Skeletal muscle satellite cell (primary cell): ENCODE measurements around the gene AATF.

Source experiments
- H3K27me3 ChIP-seq: 2 replicates; pipeline ENCODE4 v1.7.0; 2013; ENCODE audit warnings: low read length; ENCODE audit not compliant: control insufficient read depth, insufficient read depth
- H3K36me3 ChIP-seq: 2 replicates; pipeline ENCODE4 v1.7.0; 2013; ENCODE audit warnings: mild to moderate bottlenecking, control low read depth, low read length; ENCODE audit not compliant: insufficient read depth
- H3K4me1 ChIP-seq: 2 replicates; pipeline ENCODE4 v1.7.0; 2013; ENCODE audit warnings: low read length; ENCODE audit not compliant: control insufficient read depth, insufficient read depth
- H3K4me2 ChIP-seq: 2 replicates; pipeline ENCODE4 v1.7.0; 2013; ENCODE audit warnings: mild to moderate bottlenecking, low read length
- H3K4me3 ChIP-seq: 2 replicates; pipeline ENCODE4 v1.7.0; 2013; ENCODE audit warnings: low read length
- H3K9ac ChIP-seq: 2 replicates; pipeline ENCODE4 v1.7.0; 2013; ENCODE audit warnings: mild to moderate bottlenecking, low read depth, low read length, moderate library complexity
- H3K9me3 ChIP-seq: replicated peaks from 2 replicates; pipeline ENCODE4 v1.7.0; 2013; ENCODE audit warnings: mild to moderate bottlenecking, control low read depth, low read length

The AATF gene

DNA sequence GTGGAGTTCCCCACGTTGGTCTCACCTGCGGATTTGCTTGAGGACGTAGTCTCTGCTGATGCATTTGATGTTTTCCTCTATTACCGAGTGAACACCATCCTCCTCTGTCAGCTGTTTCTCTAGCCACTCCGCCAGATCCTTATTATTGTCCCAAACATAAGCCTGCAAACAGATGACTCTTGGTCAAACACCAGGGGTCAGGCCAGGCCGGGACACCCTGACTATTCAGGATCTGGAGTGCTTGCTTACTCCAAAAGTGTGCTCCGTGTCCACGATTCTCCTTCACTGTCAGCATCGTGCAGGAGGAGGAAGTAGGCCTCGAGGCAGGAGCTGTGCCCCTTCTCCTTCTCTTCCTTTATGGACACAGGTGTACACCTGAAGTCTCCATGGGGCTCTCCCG lies 140.2 kb downstream of the AATF start:
- Histone ChIP-seq H3K9ac (no peak overlapping the region), H3K4me1 (no peaks in the 10 kb centered on the region), H3K36me3 (peaks cover 56% of the 10 kb centered on the region), H3K27me3 (no peaks in the 10 kb centered on the region), H3K4me2 (no peak overlapping the region), H3K4me3 (no peak overlapping the region), H3K9me3 (no peaks in the 10 kb centered on the region)

DNA sequence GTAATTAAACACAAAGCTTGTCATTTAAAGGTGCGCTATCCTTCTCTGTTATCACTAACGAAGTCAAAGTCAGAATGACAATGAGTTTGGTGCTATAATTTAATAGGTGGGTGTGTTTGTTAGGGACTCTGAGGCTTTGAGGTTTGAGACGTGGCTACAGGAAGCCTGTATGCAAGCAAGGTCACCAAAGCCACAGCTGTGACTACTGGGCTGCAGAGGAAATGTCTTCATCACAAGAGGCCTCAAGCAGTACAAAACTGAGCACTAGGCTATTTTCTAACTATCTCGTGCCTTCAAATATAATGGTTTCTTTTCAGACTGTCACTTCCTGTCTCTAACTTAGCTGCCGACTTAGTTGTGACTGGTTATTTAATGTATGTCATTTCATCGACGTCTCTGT lies 141.2 kb downstream of the AATF start:
- no peak overlapping the region for H3K9ac ChIP-seq
- peaks cover 49% of the 10 kb centered on the region for H3K36me3 ChIP-seq
- H3K4me3 ChIP-seq, result no peak overlapping the region
- H3K4me2 ChIP-seq, result no peak overlapping the region
- H3K27me3 ChIP-seq, result no peaks in the 10 kb centered on the region
- no peaks in the 10 kb centered on the region for H3K4me1 ChIP-seq
- no peaks in the 10 kb centered on the region for H3K9me3 ChIP-seq

DNA sequence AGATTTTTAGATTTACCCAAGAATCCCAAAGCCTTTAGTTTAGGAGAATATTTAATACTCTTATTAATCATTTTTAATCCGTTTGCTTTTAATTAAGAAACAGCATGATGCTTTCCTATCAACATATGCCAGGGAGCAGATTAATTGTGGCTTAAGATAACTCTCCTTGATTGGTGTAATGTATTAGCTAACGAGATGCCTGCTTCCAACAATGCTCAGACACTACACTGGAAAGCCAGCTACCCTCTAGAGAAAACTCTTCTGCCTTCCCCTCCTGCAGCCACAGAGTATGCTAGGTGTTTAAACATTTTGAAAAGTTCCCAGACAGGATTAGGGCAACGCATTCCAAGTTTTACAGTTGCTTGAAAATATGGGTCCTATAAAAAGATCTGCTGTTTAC lies 142.2 kb downstream of the AATF start:
- H3K4me2 ChIP-seq, result no peak overlapping the region
- no peak overlapping the region for H3K9ac ChIP-seq
- no peaks in the 10 kb centered on the region for H3K4me1 ChIP-seq
- H3K27me3 ChIP-seq, result no peaks in the 10 kb centered on the region
- H3K4me3 ChIP-seq, result no peak overlapping the region
- H3K9me3 ChIP-seq, result no peaks in the 10 kb centered on the region
- peaks cover 45% of the 10 kb centered on the region for H3K36me3 ChIP-seq

DNA sequence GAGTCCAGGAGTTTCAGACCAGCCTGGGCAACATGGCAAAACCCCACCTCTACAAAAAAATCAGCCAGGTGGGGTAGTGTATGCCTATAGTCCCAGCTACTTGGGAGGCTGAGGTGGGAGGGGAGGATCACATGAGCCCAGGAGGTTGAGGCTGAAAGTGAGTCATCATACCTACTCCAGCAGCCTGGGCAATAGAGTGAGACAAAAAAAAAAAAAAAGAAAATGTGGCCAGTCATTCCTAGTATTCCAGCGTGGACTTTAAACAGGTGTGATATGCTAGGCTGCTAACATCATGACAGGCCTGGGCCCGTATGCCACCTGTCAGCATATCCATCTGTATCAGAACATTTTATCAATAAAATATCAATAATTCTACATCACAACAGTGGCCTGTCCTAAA lies 143.3 kb downstream of the AATF start:
- Histone ChIP-seq H3K9me3 (no peaks in the 10 kb centered on the region), H3K9ac (no peak overlapping the region), H3K4me3 (no peak overlapping the region), H3K4me2 (no peak overlapping the region), H3K4me1 (no peaks in the 10 kb centered on the region), H3K36me3 (peaks cover 45% of the 10 kb centered on the region), H3K27me3 (no peaks in the 10 kb centered on the region)

DNA sequence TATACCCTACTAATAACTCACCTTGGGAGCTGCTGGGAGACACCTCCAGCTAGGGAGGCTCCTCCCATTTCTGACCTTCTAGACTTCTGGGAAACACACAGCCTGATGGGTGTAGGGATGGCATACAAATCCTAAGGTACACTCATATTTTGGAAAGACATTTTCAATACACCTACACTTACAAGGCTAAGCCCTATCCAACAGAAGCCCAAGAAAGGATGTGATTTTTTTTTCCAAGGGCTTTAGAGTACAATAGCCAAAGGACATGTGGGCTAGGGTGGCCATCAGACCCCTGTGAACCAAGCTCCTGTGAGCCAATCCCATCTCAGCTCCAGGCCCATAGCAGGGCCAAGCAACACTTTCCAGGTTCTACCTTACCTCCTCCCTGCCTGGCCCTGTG lies 143.9 kb downstream of the AATF start:
- H3K9ac ChIP-seq, result no peak overlapping the region
- H3K36me3 ChIP-seq, result peaks cover 46% of the 10 kb centered on the region
- no peak overlapping the region for H3K4me2 ChIP-seq
- H3K4me3 ChIP-seq, result no peak overlapping the region
- H3K27me3 ChIP-seq, result no peaks in the 10 kb centered on the region
- H3K4me1 ChIP-seq, result no peaks in the 10 kb centered on the region
- H3K9me3 ChIP-seq, result no peaks in the 10 kb centered on the region

DNA sequence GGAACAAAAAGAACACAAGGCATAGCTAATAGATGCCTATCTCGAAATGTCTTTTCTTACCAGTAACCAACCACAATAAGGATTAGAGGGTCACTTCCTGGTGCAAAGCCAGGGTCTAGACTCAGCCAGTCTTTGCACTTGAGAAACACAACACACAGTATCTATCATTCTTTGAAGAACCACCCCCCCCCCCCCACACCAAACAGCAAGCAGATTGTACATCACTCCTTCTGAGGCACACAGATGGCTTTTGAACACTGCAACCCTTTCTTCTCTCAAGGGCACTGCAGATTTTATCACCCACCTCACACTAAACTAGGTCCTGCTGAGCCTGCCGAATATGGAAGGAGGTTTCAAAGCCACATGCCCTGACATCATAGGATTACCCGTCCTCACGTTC lies 145.6 kb downstream of the AATF start:
- Histone ChIP-seq H3K4me2 (no peak overlapping the region), H3K9ac (no peak overlapping the region), H3K27me3 (no peaks in the 10 kb centered on the region), H3K36me3 (peaks cover 42% of the 10 kb centered on the region), H3K4me1 (peaks cover 2% of the 10 kb centered on the region), H3K9me3 (no peaks in the 10 kb centered on the region), H3K4me3 (no peak overlapping the region)

DNA sequence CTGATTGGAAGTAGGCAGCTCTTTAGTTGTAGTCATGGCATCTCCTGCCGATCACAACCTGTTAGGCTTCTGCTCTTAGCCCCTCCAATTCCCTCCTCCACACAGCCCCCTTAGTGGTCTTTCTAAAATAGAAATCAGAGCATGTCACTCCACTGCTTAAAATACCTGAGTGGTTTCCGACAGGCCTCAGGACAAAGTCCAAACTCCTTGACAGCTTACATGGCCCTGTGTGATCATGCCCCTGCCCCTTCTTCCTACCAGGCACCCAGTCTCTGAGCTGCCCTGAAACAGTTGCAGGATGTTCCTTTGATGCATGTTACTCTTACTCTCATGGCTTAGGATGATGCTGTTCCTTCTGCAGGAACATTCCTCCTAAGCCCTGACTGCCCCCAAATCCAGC lies 147.3 kb downstream of the AATF start:
- H3K9me3 ChIP-seq, result no peaks in the 10 kb centered on the region
- H3K4me2 ChIP-seq, result no peak overlapping the region
- peaks cover 2% of the 10 kb centered on the region for H3K4me1 ChIP-seq
- no peaks in the 10 kb centered on the region for H3K27me3 ChIP-seq
- peaks cover 31% of the 10 kb centered on the region for H3K36me3 ChIP-seq
- no peak overlapping the region for H3K4me3 ChIP-seq
- H3K9ac ChIP-seq, result no peak overlapping the region

DNA sequence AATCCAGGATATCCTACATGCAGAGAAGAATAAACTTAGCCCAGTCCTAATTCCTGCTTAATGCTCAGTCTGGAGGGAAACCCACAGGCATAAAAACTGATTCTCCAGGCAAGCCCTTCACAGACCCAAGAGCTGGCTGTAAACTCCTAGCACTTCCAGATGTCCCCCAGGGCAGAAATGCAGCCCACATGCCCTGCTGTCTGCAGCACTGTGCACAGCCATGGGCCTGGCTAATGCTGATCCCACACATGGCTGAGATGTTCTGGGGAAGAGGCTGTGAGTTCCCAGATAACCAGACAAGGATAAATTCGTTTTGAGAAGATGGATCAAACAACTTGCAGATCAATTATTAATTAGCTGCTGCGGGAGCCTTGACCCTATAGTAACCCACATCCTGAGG lies 148.4 kb downstream of the AATF start:
- Histone ChIP-seq H3K4me3 (no peak overlapping the region), H3K9me3 (no peaks in the 10 kb centered on the region), H3K9ac (no peak overlapping the region), H3K27me3 (no peaks in the 10 kb centered on the region), H3K36me3 (peaks cover 34% of the 10 kb centered on the region), H3K4me2 (no peak overlapping the region), H3K4me1 (peaks cover 2% of the 10 kb centered on the region)

DNA sequence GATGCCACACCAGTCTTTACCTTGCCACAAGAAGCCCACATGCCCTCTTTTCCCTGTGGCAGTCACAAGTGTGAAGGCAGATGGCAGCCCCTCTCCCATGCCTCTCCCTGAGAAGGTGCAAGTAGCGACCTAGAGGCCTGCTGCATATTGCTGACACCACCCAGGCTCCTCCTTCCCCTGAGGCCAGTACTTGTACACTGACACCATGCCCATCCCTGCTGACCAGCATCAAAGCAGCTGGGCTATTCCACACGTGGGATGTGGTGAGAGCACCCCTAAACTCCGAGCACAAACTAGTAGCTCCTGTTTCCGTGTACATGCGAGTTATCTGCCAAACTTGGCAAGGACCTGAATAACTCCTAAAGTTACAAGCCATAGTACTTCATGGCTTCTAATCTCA lies 149.4 kb downstream of the AATF start:
- H3K27me3 ChIP-seq, result no peaks in the 10 kb centered on the region
- H3K9me3 ChIP-seq, result no peaks in the 10 kb centered on the region
- no peak overlapping the region for H3K9ac ChIP-seq
- H3K4me1 ChIP-seq, result peaks cover 2% of the 10 kb centered on the region
- no peak overlapping the region for H3K4me3 ChIP-seq
- H3K36me3 ChIP-seq, result peaks cover 36% of the 10 kb centered on the region
- no peak overlapping the region for H3K4me2 ChIP-seq

DNA sequence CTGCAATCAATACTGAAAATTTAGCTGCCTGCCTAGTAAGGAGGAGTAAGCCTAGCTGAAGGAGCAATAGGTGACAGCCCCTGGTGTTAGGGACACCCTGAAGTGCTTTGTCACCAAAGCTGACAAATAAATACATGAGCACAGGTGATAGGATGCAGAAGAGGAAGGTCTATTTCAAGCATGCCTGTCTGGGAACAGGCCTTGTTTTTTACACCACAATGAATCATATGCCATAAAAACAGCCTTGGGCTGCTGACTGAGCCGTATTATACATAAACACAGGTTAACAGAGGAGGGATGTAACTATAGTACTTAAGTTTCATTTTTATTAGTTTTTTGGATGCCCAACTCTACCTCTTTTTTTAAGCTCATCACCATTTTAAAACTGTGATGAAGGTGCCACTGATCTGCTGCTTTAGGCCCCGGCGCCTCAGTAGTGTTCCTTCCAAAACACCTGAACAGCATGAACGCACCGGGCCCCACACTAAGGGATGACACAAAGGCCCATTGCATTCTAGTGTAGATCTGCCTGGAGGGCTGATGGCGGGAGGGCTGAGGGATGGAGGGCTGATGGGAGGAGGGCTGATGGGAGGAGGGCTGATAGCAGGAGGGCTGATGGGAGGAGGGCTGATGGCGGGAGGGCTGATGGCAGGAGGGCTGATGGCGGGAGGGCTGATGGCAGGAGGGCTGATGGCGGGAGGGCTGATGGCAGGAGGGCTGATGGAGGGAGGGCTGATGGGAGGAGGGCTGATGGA lies 150.3 kb downstream of the AATF start:
- no peak overlapping the region for H3K4me3 ChIP-seq
- no peak overlapping the region for H3K4me2 ChIP-seq
- peaks cover 2% of the 10 kb centered on the region for H3K4me1 ChIP-seq
- no peaks in the 10 kb centered on the region for H3K27me3 ChIP-seq
- H3K9me3 ChIP-seq, result no peaks in the 10 kb centered on the region
- H3K36me3 ChIP-seq, result peaks cover 38% of the 10 kb centered on the region
- no peak overlapping the region for H3K9ac ChIP-seq

DNA sequence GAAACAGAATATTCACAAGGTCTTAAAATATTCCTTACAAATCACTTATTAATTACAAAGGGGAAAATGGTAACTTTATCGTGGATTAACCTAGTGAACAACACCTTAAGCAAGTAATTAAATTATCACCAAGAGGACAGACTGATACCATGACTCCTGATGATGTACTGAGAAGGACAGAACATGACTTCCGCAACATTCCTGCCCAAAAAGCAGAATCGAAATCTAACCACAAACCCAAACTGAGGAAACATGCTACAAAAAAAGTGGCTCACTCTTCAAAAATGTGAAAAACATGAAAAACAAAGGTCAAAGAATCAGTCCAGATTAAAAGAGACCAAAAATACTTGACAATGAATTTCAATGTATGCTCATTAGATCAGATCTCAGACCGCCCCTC lies 151.5 kb downstream of the AATF start:
- no peaks in the 10 kb centered on the region for H3K27me3 ChIP-seq
- H3K4me3 ChIP-seq, result no peak overlapping the region
- H3K4me2 ChIP-seq, result no peak overlapping the region
- no peak overlapping the region for H3K9ac ChIP-seq
- peaks cover 45% of the 10 kb centered on the region for H3K36me3 ChIP-seq
- H3K9me3 ChIP-seq, result no peaks in the 10 kb centered on the region
- peaks cover 2% of the 10 kb centered on the region for H3K4me1 ChIP-seq

DNA sequence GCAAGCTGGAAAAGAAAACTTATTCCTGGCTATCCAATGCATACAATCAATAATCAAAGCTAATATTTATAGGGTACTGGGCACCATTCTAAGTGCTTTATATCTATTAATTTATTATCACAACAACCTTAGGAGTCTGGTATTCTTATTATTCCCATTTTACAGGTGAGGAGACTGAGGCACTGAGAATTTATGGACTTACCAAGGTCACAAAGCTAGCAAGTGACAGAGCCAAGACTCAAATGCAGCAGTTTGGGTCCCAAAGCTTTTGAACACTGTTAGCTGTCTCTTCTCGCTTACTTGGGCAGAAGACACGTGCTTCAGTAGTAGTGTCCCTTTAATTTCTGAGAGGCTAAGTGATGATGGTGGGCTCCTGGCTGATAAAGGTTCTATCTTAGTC lies 152.6 kb downstream of the AATF start:
- Histone ChIP-seq H3K4me1 (peaks cover 2% of the 10 kb centered on the region), H3K9ac (no peak overlapping the region), H3K27me3 (no peaks in the 10 kb centered on the region), H3K4me3 (no peak overlapping the region), H3K9me3 (no peaks in the 10 kb centered on the region), H3K4me2 (no peak overlapping the region), H3K36me3 (peaks cover 35% of the 10 kb centered on the region)
